Stimulated activated CD8-positive, alpha-beta memory T cell treated with anti-CD3 and anti-CD28 coated beads, Interleukin-15, amount 100 ng/mL, for 48 hours (primary cell): Measurements from ENCODE around the gene SPSB2.
"Not testable (repeated sequence)": the region's sequence is repeated elsewhere in the genome, so short reads cannot be mapped to it uniquely, and the experiment has no call there.

Source experiments
- DNase-seq, 2 donors: peaks; one replicate each; pipeline ENCODE4 v3.0.0-alpha.2; 2020; ENCODE audit warnings: low read depth in 2 of 2

Gene SPSB2, protein sequence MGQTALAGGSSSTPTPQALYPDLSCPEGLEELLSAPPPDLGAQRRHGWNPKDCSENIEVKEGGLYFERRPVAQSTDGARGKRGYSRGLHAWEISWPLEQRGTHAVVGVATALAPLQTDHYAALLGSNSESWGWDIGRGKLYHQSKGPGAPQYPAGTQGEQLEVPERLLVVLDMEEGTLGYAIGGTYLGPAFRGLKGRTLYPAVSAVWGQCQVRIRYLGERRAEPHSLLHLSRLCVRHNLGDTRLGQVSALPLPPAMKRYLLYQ

DNA sequence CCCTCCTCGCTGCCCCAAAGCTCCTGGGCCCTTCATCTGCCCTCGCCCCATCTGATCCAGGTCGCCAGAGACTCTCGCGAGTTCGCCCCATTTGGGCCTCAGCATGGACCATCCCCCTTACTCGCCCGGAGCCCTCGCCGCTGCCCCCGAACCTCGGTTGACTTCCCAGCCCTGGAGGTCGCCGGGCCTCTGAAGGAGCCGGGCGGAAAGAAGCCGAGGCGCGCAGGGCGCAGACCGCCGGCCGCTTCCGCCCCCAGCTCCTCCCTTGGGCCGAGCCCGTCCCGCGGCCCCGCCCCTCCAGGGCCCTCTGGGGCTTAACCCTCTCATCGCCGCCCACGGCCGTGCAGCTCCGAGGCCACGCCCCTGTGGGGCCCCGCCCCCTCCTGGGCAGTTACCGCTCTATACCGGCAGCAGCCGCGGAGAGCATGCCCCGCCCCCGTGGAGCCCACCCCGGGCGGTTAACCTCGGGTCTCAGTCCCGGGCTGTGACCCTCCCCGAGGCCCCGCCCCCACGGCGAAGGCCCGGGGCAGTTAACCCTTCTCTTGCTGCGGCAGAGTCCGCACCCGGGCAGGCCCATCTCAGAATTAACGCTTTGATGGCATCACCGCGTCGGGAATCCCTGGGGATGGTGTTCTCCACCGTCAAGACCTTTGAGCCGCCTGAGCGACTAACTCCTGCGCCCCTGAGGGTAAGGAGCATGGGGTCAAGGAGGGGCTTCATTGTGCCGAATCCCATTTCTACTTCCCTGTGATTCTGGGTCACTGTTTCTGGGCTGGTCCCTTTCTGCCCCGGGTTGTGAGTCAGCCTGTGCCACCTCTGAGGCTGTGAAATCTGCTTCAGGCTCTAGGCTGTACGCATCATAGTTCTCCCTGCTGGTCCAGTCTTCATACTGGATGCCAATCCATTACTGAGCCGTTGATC lies at the start of gene SPSB2:
TSS of gene SPSB2 (minus strand) at position 210 of the 921 bp plus-strand sequence. CDS start 402 bp downstream, outside the sequence.
- DNase-seq: peak; percentile 99

DNA sequence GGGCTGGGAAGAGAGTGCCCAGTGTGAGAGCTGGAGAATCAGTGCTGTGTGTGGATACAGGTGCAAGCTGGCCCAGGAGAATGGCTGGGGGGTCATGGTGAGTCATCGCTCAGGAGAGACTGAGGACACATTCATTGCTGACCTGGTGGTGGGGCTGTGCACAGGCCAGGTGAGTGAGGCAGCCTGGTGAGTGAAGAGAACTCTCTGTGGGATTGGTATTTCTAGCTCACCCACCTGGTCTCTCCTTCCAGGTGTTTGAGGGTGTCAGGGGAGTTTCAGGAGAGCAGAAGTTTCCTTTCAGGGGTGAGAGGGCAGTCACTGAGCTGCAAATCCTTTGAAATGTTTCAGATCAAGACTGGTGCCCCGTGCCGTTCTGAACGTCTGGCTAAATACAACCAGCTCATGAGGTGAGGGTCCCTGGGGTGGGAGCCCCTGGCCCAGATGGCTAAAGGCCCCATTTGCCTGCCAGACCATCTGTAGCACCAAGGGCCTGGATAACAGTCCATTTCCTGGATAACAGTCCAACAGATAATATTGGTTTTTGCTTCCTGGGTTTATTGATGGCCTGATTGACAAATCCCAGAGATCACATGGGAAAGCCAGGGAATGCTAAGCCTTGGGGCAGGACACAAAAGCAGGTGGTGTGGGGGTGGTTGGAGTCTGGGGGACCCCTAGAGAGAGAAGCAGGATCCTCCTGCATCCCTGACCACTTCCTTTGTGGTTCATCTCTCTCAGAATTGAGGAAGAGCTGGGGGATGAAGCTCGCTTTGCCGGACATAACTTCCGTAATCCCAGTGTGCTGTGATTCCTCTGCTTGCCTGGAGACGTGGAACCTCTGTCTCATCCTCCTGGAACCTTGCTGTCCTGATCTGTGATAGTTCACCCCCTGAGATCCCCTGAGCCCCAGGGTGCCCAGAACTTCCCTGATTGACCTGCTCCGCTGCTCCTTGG lies 49.2 kb upstream of the SPSB2 start:
- no peak for DNase-seq

DNA sequence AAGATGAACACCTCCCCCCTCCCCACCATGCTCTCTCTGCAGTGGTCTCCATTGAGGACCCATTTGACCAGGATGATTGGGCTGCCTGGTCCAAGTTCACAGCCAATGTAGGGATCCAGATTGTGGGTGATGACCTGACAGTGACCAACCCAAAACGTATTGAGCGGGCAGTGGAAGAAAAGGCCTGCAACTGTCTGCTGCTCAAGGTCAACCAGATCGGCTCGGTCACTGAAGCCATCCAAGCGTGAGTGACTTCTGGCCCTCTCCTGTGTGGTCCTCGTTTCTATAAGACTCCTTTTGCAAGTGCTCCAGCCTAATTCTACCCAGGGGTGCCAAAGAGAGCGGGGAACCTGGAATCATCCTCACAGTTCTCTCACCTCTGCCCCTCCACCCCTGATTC lies 48.4 kb upstream of the SPSB2 start:
- no peak for DNase-seq

DNA sequence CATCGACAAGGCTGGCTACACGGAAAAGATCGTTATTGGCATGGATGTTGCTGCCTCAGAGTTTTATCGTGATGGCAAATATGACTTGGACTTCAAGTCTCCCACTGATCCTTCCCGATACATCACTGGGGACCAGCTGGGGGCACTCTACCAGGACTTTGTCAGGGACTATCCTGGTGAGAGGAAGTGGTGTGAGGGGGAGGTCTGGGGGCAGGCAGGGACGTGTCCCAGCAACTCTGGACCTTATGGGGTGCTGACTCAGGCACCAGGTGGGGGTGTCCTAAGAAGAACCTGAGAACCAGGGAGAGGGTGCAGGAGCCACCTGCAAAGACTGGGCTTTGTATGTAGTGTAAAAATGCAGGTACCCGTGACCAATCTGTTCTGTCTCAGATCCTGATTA lies 46.5 kb upstream of the SPSB2 start:
- no peak for DNase-seq

DNA sequence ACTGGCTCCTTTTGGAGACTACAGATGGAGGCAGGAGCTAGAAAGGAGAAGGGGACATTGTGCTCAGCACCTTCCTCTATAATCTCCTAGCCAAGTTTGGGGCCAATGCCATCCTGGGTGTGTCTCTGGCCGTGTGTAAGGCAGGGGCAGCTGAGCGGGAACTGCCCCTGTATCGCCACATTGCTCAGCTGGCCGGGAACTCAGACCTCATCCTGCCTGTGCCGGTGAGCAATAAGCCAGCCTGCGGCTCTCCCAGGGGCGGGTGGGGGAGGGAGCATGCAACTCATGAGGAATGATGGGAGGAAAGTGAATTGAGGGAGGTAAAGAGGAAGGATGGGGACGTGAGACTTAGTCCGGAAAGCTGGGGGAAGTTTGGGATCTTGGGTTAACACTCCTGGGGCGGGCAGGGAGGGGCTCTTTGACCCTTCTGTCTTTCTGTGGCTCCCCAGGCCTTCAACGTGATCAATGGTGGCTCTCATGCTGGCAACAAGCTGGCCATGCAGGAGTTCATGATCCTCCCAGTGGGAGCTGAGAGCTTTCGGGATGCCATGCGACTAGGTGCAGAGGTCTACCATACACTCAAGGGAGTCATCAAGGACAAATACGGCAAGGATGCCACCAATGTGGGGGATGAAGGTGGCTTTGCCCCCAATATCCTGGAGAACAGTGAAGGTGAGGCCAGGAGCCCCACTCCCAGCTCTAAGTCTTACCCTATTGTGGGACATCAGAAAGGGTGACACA lies 44.6 kb upstream of the SPSB2 start:
- no peak for DNase-seq

DNA sequence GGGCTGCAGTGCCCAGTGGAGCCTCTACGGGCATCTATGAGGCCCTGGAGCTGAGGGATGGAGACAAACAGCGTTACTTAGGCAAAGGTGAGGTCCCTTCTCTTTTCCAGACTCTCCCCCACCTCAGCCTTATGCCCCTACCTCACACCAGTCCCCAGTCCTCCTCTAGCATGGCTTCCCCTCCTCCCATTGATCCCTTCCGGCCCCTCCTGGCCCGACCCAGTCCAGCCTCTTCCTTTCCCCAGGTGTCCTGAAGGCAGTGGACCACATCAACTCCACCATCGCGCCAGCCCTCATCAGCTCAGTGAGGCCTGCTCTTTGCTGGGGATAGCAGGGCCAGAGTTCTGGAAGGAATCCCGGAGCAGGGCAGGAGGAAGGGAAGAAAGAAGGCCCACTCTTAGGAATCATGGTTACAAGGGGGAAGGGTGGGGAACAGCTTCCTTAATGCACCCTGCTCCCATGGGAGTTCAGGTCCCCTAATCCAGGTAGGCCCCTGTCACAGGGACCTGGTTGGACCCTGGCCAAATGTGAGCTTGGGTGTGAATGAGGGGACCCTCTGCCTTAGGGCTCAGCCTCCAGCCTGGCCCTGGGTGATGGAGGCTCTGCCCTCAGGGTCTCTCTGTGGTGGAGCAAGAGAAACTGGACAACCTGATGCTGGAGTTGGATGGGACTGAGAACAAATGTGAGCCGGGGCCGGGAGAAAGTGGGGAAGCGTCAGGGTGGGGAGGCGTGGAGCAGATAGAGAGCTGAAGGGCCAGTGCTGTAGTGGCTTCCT lies 43.5 kb upstream of the SPSB2 start:
- DNase-seq: no peak

DNA sequence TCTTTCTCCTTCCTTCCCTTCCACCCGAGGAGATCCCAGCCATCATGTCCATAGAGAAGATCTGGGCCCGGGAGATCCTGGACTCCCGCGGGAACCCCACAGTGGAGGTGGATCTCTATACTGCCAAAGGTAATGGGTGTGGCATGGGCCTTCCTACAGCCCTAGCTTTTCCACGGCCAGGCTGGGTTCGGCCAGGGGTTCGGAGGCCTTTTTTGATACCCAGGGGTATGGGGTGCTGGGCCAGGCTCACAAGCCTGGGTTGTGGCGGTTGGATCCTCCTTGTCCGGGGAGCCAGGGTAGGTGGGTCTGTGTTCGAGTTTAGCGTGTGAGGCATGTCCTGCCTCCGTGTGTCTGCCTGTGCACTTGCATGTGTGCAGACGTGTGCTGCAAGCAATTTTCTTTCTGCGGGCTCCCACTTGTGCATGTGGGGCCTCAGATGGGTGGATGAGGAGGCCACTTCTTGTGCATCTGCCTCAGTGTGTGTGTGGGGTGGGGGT lies 42.7 kb upstream of the SPSB2 start:
- DNase-seq: no peak

DNA sequence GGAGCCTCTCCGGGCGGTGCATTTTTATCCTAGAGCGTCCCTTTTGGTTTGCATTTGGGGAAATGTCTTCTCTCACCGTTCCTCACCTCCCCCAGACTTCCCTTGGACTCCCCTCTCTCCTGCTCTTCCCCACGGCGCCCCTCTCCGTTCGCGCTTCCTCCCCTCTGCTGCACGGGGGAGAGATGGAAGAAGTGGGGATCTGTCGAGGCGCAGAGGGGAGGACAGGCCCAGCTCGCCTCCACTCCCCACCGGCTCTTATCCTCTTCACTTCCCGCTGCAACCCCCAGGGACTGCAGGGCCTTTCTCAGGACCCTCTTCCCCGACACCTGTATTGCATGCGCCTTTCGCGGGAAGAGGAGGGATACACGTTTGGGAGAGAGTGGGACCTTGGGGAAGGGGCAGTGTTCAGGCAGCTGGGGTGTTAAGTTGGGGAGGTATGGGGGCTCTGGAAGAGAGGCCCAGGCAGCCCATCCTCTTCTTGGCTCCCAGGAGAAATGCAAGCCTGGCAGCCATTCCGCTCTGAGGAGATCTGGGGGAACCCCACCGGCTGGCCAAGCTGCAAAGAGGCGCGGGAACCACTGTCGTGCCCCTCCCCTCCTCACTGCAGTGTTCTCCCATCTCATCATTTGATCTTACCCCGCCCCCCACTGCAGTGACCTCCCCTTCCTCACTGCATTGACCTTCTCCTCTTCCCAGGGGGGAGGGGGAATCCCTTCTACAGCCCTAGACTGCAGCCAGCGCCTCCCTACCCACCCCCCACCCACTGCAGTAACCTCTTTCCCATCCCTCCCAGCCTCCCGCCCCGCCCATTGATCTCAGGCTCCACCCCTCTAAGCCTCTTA lies 42.1 kb upstream of the SPSB2 start:
- DNase-seq: no peak

DNA sequence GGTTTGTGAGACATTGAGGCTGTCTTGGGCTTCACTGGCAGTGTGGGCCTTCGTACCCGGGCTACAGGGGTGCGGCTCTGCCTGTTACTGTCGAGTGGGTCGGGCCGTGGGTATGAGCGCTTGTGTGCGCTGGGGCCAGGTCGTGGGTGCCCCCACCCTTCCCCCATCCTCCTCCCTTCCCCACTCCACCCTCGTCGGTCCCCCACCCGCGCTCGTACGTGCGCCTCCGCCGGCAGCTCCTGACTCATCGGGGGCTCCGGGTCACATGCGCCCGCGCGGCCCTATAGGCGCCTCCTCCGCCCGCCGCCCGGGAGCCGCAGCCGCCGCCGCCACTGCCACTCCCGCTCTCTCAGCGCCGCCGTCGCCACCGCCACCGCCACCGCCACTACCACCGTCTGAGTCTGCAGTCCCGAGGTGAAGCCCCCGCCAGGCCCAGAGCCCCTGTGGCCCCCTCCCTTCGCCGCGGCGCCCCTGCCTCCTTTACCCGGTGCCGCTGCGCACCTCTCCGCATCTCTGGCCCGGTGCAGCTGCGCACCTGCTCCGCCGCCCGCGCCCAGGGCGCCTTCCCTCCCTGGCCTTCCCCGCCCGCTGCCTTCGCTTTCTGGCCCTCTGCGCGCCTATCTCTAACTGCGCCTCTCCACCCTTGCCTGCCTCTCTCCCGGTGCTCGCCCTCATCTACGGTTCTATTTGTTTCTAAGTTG lies 41.3 kb upstream of the SPSB2 start, which contains the start of gene ENO2:
TSS of gene ENO2 (plus strand) at position 335 of the 701 bp plus-strand sequence. CDS start 1,253 bp downstream, outside the sequence.
- DNase-seq: peak; percentile 76 to 79

DNA sequence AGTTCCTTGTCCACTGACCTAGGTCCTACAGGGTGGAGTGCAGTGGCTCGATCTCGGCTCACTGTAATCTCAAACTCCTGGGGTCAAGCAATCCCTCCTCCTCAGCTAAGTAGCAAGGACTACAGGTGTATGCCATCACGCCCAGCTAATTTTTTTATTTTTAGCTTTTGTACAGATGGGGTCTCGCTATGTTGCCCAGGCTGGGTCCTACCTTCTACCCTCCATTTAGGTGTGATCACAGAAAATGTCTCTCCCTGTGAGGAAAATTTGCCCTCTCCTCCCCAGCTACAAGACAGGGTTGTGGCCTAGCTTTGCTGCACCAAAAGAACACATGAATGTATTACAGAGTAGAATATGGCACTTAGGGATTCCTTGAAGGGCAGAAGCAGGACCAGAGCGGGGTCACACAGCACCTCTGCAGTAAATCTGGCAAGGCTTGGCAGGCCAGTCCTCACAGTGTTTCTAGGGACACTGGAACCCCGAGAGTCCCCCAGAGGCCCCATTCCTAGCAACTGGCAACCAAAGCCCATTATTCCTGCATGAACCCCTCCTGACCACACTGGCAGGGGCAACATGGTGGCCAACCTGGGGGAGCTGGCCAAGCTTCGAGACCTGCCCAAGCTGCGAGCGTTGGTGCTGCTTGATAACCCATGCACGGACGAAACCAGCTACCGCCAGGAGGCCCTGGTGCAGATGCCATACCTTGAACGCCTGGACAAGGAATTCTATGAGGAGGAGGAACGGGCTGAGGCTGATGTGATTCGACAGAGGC lies 39.2 kb upstream of the SPSB2 start:
- DNase-seq: no peak

DNA sequence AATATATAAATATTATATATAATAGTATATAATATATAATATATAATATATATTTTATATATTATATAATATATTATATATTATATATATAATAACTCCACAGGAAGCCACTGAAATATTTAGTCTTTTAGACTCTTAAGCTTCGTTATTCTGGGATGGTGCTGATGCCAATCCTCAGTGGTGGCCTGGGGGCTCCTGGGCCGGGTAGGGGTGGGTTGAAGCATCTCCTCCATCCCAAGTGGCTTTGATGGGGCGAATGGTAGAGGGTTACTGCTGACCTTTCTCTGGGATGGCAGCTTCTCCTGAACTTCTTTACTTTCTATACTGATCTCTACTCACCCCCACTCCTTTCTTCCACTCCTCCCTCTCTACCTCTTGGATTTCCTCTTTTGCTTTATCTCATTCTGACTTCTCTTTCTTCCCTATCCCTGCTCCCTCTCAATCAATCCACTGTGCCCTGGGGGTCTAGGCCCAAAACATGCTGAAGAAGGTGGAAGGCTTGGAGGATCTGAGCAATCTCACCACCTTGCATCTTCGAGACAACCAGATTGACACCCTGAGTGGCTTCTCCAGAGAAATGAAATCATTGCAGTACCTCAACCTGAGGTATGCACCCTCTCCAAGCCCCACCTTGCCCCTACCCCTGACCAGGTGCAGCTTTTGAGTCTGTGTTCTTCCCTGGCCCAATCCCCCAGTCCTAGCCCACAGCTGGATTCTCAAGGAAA lies 36.5 kb upstream of the SPSB2 start:
- no peak for DNase-seq

DNA sequence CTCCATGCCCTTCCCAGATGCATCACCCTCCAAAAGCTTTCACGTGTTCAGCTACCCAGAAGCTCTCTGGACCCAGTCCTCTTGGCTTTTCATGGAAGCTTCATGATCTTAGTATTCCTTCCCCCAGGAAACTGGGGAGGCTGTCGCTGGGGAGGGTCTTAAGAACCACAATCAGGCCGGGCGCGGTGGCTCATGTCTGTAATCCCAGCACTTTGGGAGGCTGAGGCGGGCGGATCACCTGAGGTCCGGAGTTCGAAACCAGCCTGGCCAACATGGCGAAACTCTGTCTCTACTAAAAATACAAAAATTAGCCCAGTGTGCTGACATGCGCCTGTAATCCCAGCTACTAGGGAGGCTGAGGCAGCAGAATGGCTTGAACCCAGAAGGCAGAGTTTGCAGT lies 35.0 kb upstream of the SPSB2 start:
- DNase-seq: not testable (repeated sequence)

DNA sequence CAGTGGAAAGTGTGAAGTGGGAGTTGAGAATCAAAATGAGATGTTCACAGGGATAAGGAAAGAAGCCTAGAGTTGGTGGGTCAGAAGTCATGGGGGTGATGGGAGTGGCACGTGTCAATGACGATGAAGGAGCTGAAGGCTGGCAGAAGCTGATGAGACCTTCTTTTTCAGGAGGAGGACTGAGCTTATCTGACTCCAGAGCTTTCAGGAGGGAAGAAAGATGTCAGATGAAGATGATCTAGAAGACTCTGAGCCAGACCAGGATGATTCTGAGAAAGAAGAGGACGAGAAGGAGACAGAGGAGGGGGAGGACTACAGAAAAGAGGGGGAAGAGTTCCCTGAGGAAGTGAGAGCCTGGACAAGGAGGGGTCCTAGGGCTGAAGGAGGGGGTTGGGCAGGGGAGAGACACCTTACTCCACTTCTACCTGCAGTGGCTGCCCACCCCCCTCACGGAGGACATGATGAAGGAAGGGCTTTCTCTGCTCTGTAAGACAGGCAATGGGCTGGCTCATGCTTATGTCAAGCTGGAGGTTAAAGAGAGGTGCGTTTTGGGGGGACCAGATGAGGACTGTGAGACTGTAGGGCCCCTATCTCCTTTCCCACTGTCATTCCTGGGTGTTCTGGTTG lies 32.4 kb upstream of the SPSB2 start:
- no peak for DNase-seq

DNA sequence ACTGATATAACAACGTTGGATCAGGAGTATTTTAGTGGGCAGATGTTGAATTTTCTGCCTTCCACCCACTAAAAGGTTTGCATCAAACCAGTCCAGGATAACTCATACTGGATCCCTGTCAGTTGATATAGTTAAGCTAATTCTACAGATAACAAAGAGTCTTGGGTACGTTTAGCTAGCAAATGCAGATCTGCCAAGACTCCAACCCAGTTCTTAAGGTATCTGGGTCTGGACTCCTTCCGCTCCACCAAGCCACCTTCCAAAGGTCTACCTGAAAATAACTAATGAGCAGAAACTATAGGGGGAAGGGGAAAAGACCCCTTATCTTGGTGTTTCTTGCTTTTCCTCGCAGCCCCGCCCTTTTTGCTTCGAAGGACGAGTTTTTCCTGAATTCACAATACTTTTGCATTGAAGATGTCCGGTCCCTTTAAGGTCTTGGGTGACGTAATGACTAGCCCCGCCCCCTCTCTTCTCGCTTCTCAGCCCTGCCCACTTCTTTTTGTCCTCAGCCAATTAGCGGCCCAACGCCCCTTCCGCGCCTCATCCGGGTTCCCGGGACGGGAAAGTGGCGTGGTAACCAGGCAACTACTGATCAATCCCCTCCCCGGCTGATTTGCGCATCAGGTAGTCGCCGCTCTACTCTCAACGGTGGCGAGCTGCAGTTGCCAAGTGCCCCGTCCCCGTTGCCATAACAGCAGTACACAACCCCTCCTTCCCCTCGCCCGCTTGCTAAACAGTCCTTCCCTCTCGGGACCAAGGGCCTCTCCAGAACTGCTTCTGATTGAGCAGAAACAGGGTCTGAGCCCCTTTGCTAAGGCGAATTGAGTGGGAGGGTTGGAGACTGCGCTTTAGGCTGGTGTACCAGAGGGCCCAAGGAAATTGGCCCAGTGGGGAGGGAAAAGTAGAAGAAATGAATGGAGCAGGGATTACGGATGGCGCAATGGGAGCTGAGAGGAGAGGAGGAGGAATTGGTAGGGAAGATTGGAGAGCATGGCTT lies 31.5 kb upstream of the SPSB2 start, which contains the start of gene LRRC23:
TSS of gene LRRC23 (plus strand) at position 543 of the 997 bp plus-strand sequence. CDS start 812 bp downstream, outside the sequence.
- DNase-seq: peak; percentile 96 to 97

DNA sequence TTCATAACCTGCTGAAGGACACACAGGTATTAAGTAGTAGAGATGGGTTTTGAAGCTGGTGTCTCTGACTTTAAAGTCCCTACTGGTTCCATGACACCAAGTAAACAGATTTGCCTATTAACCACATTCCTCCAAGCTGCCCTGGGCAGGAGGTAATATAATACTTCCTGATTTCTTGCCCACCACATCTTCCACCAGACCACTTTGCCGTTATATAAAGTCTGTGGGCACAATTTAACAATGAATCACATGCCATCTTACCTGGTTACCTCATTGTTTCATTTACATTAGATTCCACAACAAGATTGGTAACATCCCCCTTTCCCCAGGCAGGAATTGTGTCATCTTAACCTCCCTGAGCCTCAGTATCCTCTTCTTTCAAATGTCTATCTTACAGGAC lies 30.6 kb upstream of the SPSB2 start:
- no peak for DNase-seq
